Esophagus squamous epithelium (tissue), 4 donors: ENCODE results near the gene MAIP1.

Source experiments
- POLR2A ChIP-seq, 4 donors: fragments of 450-650 bp; IDR thresholded peaks; one replicate each; pipeline ENCODE4 v1.6.1; 2017; ENCODE audit warnings: antibody characterized with exemption in 4 of 4, mild to moderate bottlenecking in 4 of 4, moderate library complexity in 3 of 4
- TF ChIP-seq, protein P1 (sequence below), 6 experiments: fragments of 450-650 bp in 4 of 6; fragments of 200-600 bp in 2 of 6; sonication (generic) in 2 of 6; IDR thresholded peaks; one replicate each; pipeline ENCODE4 v1.5.1; 2016 to 2019; ENCODE audit warnings: antibody characterized with exemption in 6 of 6, mild to moderate bottlenecking in 4 of 6, moderate library complexity in 4 of 6

DNA sequence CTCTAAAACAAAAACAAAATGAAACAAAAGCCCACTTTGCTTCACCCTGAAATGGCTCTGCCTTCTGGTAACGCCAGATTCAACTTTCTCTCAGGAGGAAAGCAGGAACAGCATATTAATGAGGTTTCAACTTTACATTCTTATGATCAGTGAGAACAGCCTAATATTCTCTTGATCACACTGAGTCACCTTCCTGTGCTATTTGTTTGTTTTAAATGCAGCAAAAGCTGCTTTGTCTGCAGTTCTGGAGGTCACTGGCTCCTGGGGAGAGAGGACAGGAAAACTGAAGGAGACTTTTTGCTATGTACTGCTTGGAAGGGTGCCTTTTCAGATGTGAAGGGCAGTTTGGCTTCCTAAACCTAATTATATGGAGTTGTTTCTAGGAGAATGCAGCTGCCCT, 48.1 kb downstream of the MAIP1 start:
- no peak for TF ChIP-seq POLR2A (IDR thresholded peaks at IDR 0.05)
- TF ChIP-seq, protein P1, sequence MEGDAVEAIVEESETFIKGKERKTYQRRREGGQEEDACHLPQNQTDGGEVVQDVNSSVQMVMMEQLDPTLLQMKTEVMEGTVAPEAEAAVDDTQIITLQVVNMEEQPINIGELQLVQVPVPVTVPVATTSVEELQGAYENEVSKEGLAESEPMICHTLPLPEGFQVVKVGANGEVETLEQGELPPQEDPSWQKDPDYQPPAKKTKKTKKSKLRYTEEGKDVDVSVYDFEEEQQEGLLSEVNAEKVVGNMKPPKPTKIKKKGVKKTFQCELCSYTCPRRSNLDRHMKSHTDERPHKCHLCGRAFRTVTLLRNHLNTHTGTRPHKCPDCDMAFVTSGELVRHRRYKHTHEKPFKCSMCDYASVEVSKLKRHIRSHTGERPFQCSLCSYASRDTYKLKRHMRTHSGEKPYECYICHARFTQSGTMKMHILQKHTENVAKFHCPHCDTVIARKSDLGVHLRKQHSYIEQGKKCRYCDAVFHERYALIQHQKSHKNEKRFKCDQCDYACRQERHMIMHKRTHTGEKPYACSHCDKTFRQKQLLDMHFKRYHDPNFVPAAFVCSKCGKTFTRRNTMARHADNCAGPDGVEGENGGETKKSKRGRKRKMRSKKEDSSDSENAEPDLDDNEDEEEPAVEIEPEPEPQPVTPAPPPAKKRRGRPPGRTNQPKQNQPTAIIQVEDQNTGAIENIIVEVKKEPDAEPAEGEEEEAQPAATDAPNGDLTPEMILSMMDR (IDR thresholded peaks at IDR 0.05): no peak
